GM12878 (cell line): ENCODE results near the gene DIO1. TPM values are rescaled to one million over a fixed set of nuclear protein-coding genes. Genes with fewer than 3 reads are reported as not detected.

ENCODE experiments used
- ATAC-seq: fragments of 200-7000 bp; cut with Tn5 transposase; 3 replicates; pipeline ENCODE4 v1.9.1; 2020; ENCODE audit warnings: mild to moderate bottlenecking, moderate library complexity
- BruUV-seq: library from RNA; stranded (reverse); fragments of 400-500 nt; replicated peaks from 2 replicates; lab custom pipeline; 2021; lab: Mats Ljungman, UMichigan
- CTCF ChIA-PET: fragments of 300-600 bp; sonication (Branson Sonifier 250); formaldehyde crosslinking; extraction: SDS; loops from one replicate; lab custom pipeline; 2021; ENCODE audit warnings: inconsistent platforms; lab: Yijun Ruan, JAX
- POLR2A ChIA-PET: fragments of 350-600 bp; formaldehyde crosslinking; extraction: SDS; loops from one replicate; lab custom pipeline; 2021; ENCODE audit warnings: inconsistent platforms; lab: Charles Lee
- RAD21 ChIA-PET: fragments of 300-600 bp; sonication (Branson Sonifier 250); formaldehyde crosslinking; loops from one replicate; lab custom pipeline; 2023; ENCODE audit warnings: antibody characterized with exemption; ENCODE audit not compliant: unreplicated experiment; lab: Charles Lee
- SMC1A ChIA-PET: fragments of 300-600 bp; sonication (Branson Sonifier 250); formaldehyde crosslinking; loops from one replicate; lab custom pipeline; 2023; ENCODE audit not compliant: unreplicated experiment, uncharacterized antibody; lab: Charles Lee
- DNase-seq: peaks from one replicate; pipeline ENCODE4 v3.0.0-alpha.2; 2011; ENCODE audit warnings: low read depth, low spot score
- FAIRE-seq: peaks from 3 replicates; lab custom pipeline; 2011; peaks lifted over from hg19 to GRCh38; lab: Jason Lieb, UNC
- H2AFZ ChIP-seq: 2 replicates; pipeline ENCODE4 v1.6.0; 2011; ENCODE audit warnings: low read depth, low read length, control low read depth; ENCODE audit not compliant: control insufficient read depth
- H3K27ac ChIP-seq: 2 replicates; pipeline ENCODE4 v1.5.1; 2011; ENCODE audit warnings: control low read depth; ENCODE audit not compliant: control insufficient read depth, insufficient read depth
- H3K27me3 ChIP-seq, 2 experiments: replicated peaks in 1 of 2; 2 replicates each; pipeline versions ENCODE4 v1.6.0 to v1.6.1; 2011; ENCODE audit warnings: low read length in 1 of 2; ENCODE audit not compliant: control insufficient read depth in 2 of 2, insufficient read depth in 2 of 2
- H3K36me3 ChIP-seq, 2 experiments: 2 replicates each; pipeline ENCODE4 v1.5.1; 2011; ENCODE audit warnings: low read length in 1 of 2; ENCODE audit not compliant: control insufficient read depth in 2 of 2, insufficient read depth in 2 of 2
- H3K4me1 ChIP-seq: 2 replicates; pipeline ENCODE4 v1.6.1; 2011; ENCODE audit warnings: mild to moderate bottlenecking, low read length, moderate library complexity, mixed read lengths; ENCODE audit not compliant: control insufficient read depth, insufficient read depth
- H3K4me2 ChIP-seq: 2 replicates; pipeline ENCODE4 v1.6.0; 2011; ENCODE audit warnings: control low read depth; ENCODE audit not compliant: control insufficient read depth, insufficient read depth
- H3K4me3 ChIP-seq: fragments of 200-600 bp; sonication (generic); 2 replicates; pipeline ENCODE4 v1.5.1; 2016
- H3K79me2 ChIP-seq: 2 replicates; pipeline ENCODE4 v1.6.0; 2011; ENCODE audit warnings: low read length; ENCODE audit not compliant: control insufficient read depth, insufficient read depth
- H3K9ac ChIP-seq: 2 replicates; pipeline ENCODE4 v1.8.0; 2011; ENCODE audit warnings: low read length, control low read depth, mixed read lengths; ENCODE audit not compliant: control insufficient read depth, insufficient read depth
- H3K9me3 ChIP-seq: replicated peaks from 3 replicates; pipeline ENCODE4 v1.5.1; 2011; ENCODE audit warnings: mild to moderate bottlenecking, low read length; ENCODE audit not compliant: control insufficient read depth, insufficient read depth
- H4K20me1 ChIP-seq: 2 replicates; pipeline ENCODE4 v1.6.0; 2011; ENCODE audit not compliant: control insufficient read depth, insufficient read depth
- ATF3 ChIP-seq: IDR thresholded peaks from 2 replicates; pipeline ENCODE4 v1.6.1; 2011; ENCODE audit warnings: low read depth, mild to moderate bottlenecking, low read length, moderate library complexity, borderline replicate concordance; ENCODE audit errors: extremely low read depth
- BCL11A ChIP-seq: IDR thresholded peaks from 2 replicates; pipeline ENCODE4 v1.6.1; 2011; ENCODE audit warnings: low read depth, low read length
- BRCA1 ChIP-seq: IDR thresholded peaks from 2 replicates; pipeline ENCODE4 v1.6.1; 2011; ENCODE audit warnings: low read depth, low read length, improper control_type of control experiment
- KLF5 ChIP-seq: fragments of 450-650 bp; IDR thresholded peaks from 2 replicates; pipeline ENCODE4 v1.6.1; 2014; ENCODE audit warnings: mild to moderate bottlenecking; ENCODE audit not compliant: partially characterized antibody
- MTA3 ChIP-seq: IDR thresholded peaks from 2 replicates; pipeline ENCODE4 v1.6.1; 2012; ENCODE audit warnings: low read length, inconsistent platforms, borderline replicate concordance
- NBN ChIP-seq: fragments of 450-650 bp; IDR thresholded peaks from 2 replicates; pipeline ENCODE4 v1.6.1; 2016
- NR2F1 ChIP-seq: fragments of 450-650 bp; conservative IDR thresholded peaks from 2 replicates; pipeline ENCODE4 v1.6.1; 2017; ENCODE audit warnings: mild to moderate bottlenecking
- POLR2AphosphoS2 ChIP-seq: IDR thresholded peaks from 2 replicates; pipeline ENCODE4 v1.6.1; 2011; ENCODE audit warnings: low read depth, mild to moderate bottlenecking, low read length, improper control_type of control experiment, moderate library complexity
- TAF1 ChIP-seq: IDR thresholded peaks from 2 replicates; pipeline ENCODE4 v1.6.1; 2011; ENCODE audit warnings: mild to moderate bottlenecking, low read depth, low read length, borderline replicate concordance
- ZNF274 ChIP-seq: IDR thresholded peaks from one replicate; pipeline ENCODE4 v1.8.0; 2011; ENCODE audit not compliant: insufficient read length, insufficient read depth
- WGBS: methylation state at CpG from one replicate; pipeline ENCODE4 v1.1.6; 2016; ENCODE audit warnings: low lambda C conversion rate; ENCODE audit not compliant: insufficient replicate concordance, insufficient coverage; ENCODE audit errors: missing lambda C conversion rate; 5-methylcytosine and 5-hydroxymethylcytosine counted together
- in situ Hi-C: fragments of 300-500 bp; cut with MboI; formaldehyde crosslinking; loops from 9 replicates; pipeline ENCODE4 v1.14.3; 2018; ENCODE audit warnings: mixed read lengths
- intact Hi-C: fragments of 100-400 bp; cut with micrococcal nuclease; formaldehyde crosslinking; loops from one replicate; pipeline ENCODE4 v1.14.2; 2022; ENCODE audit not compliant: unreplicated experiment
- polyA plus RNA-seq, 11 experiments: library from polyadenylated mRNA; depleted of rRNA in 4 of 11; unstranded in 6 of 11; stranded (reverse) in 5 of 11; fragments of >200 nt; fragmentation: Nextera tagmentation in 4 of 11; fragmentation: Illumina TruSeq in 1 of 11; extraction: Ambion mirVana in 4 of 11; extraction: Trizol in 1 of 11; gene quantifications; 1 replicate in 1 of 11; 2 replicates in 10 of 11; pipeline versions ENCODE4 v1.2.1 to v1.2.3, GENCODE V29; 2011 to 2016; ENCODE audit warnings: inconsistent platforms in 2 of 11, missing spikeins in 2 of 11, low read depth in 1 of 11
- total RNA-seq, 4 experiments: library from RNA; depleted of rRNA in 3 of 4; stranded (reverse); fragments of >200 nt in 3 of 4; fragmentation: Illumina TruSeq in 1 of 4; extraction: Trizol in 1 of 4; gene quantifications; 2 replicates each; pipeline versions ENCODE4 v1.2.1 to v1.2.3, GENCODE V29; 2013 to 2021

Gene DIO1
- total and polyA plus RNA-seq, 10 of the 15 experiments (the other 5 are each of a cell fraction or from before 2014, with no cell fraction given): 0.11 to 0.26 (median 0.12) TPM; not detected in 6

GRCh38 chr1:53847980-53848379, 46.0 kb upstream of the DIO1 start:
- Histone ChIP-seq H3K9ac (no peak overlapping the region), H2AFZ (no peak overlapping the region), H3K27me3 (no peaks in the 10 kb centered on the region), H3K79me2 (no peaks in the 10 kb centered on the region), H3K36me3 (no peaks in the 10 kb centered on the region), H3K27ac (no peak overlapping the region), H3K9me3 (no peaks in the 10 kb centered on the region), H3K4me3 (no peak overlapping the region), H3K4me2 (no peak overlapping the region), H4K20me1 (no peaks in the 10 kb centered on the region), H3K4me1 (no peaks in the 10 kb centered on the region)
- RAD21 ChIA-PET: no interaction called here
- POLR2A ChIA-PET: interaction anchor here (0.6 kb wide), 1 partner anchor 466 kb away, joined by 3 read pairs; no protein-coding TSS in a partner anchor
- FAIRE-seq: no peak
- no peak for ATAC-seq
- SMC1A ChIA-PET: interaction anchor here (0.7 to 2.6 kb wide), 4 partner anchors 12 to 364 kb away, joined by 3 to 14 read pairs (median 3); no protein-coding TSS in a partner anchor
- DNase-seq: no peak
- no TSS peak for BruUV-seq
- WGBS: 73% methylated on average over 6 of the region's 6 CpGs
- in situ Hi-C loops: no loop called here
- CTCF ChIA-PET: interaction anchor here (0.7 to 4.1 kb wide), 3 partner anchors 13 to 113 kb away, joined by 3 to 29 read pairs (median 6); no protein-coding TSS in a partner anchor
- intact Hi-C loops: no loop called here
- TF ChIP-seq NR2F1 (no peak), KLF5 (no peak), POLR2AphosphoS2 (no peak), BCL11A (no peak), MTA3 (no peak), NBN (no peak), ATF3 (no peak), TAF1 (no peak), BRCA1 (no peak), ZNF274 (no peak)
